ENCODE data around the gene PAQR3.

The PAQR3 gene

GRCh38 chr4:78949735-78950134 lies 10.5 kb upstream of the PAQR3 start:
- H3K4me3 ChIP-seq (ENCODE audit: low read length) = no peak overlapping the region
- no peaks in the 10 kb centered on the region for H3K27me3 ChIP-seq (replicated peaks; ENCODE audit: insufficient read depth, low read length)
- no peaks in the 10 kb centered on the region for H4K20me1 ChIP-seq (ENCODE audit: insufficient read depth, low read length)
- H3F3A ChIP-seq (ENCODE audit: insufficient read depth, low read length) = no peaks in the 10 kb centered on the region
- no peak for DNase-seq
- no peaks in the 10 kb centered on the region for H3K36me3 ChIP-seq (replicated peaks; ENCODE audit: insufficient read depth, low read length)
- no peaks in the 10 kb centered on the region for H3K9me2 ChIP-seq (replicated peaks; ENCODE audit: insufficient read depth, low read length)
- H3K9me3 ChIP-seq (replicated peaks; ENCODE audit: insufficient read depth, low read length) = no peaks in the 10 kb centered on the region
- H3K9ac ChIP-seq (ENCODE audit: low read length) = no peak overlapping the region
- TF ChIP-seq CTCF (IDR thresholded peaks at IDR 0.05; ENCODE audit: low read length) (no peak), EZH2 (optimal IDR thresholded peaks at IDR 0.05; ENCODE audit: low read depth, low read length) (no peak)
- H2AFZ ChIP-seq (ENCODE audit: low read length) = no peak overlapping the region
- no peaks in the 10 kb centered on the region for H3K4me1 ChIP-seq (ENCODE audit: low read length)
- no peak overlapping the region for H3K4me2 ChIP-seq (ENCODE audit: low read depth, low read length)
- H3K79me2 ChIP-seq (ENCODE audit: low read length) = no peaks in the 10 kb centered on the region
- H3K27ac ChIP-seq (ENCODE audit: low read length) = no peak overlapping the region

- Histone ChIP-seq H3K9ac (ENCODE audit: low read length) (no peak overlapping the region), H3K27me3 (replicated peaks; ENCODE audit: insufficient read depth, low read length) (no peaks in the 10 kb centered on the region), H3F3A (ENCODE audit: insufficient read depth, low read length) (no peaks in the 10 kb centered on the region), H3K9me3 (replicated peaks; ENCODE audit: insufficient read depth, low read length) (no peaks in the 10 kb centered on the region), H3K79me2 (ENCODE audit: low read length) (no peaks in the 10 kb centered on the region), H3K4me2 (ENCODE audit: low read depth, low read length) (no peak overlapping the region), H3K4me1 (ENCODE audit: low read length) (no peaks in the 10 kb centered on the region), H4K20me1 (ENCODE audit: insufficient read depth, low read length) (no peaks in the 10 kb centered on the region), H3K9me2 (replicated peaks; ENCODE audit: insufficient read depth, low read length) (no peaks in the 10 kb centered on the region), H3K27ac (ENCODE audit: low read length) (no peak overlapping the region), H3K4me3 (ENCODE audit: low read length) (no peak overlapping the region), H3K36me3 (replicated peaks; ENCODE audit: insufficient read depth, low read length) (no peaks in the 10 kb centered on the region), H2AFZ (ENCODE audit: low read length) (no peak overlapping the region)
- no peak for DNase-seq
- TF ChIP-seq EZH2 (optimal IDR thresholded peaks at IDR 0.05; ENCODE audit: low read depth, low read length) = no peak
- TF ChIP-seq CTCF (IDR thresholded peaks at IDR 0.05; ENCODE audit: low read length) = no peak
- no peak for TF ChIP-seq EZH2phosphoT487 (IDR thresholded peaks at IDR 0.05; ENCODE audit: low read length)
Measured at GRCh38 chr4:78945651-78946179, 6.5 kb upstream of the PAQR3 start.

- Histone ChIP-seq H3K27ac (ENCODE audit: low read length) (no peak overlapping the region), H3K4me3 (ENCODE audit: low read length) (no peak overlapping the region), H4K20me1 (ENCODE audit: insufficient read depth, low read length) (no peaks in the 10 kb centered on the region), H3K9me3 (replicated peaks; ENCODE audit: insufficient read depth, low read length) (no peaks in the 10 kb centered on the region), H3K36me3 (replicated peaks; ENCODE audit: insufficient read depth, low read length) (no peaks in the 10 kb centered on the region), H3K27me3 (replicated peaks; ENCODE audit: insufficient read depth, low read length) (no peaks in the 10 kb centered on the region), H3K9ac (ENCODE audit: low read length) (no peak overlapping the region), H3K4me2 (ENCODE audit: low read depth, low read length) (no peak overlapping the region), H3K4me1 (ENCODE audit: low read length) (no peaks in the 10 kb centered on the region), H2AFZ (ENCODE audit: low read length) (no peak overlapping the region), H3K79me2 (ENCODE audit: low read length) (no peaks in the 10 kb centered on the region), H3K9me2 (replicated peaks; ENCODE audit: insufficient read depth, low read length) (no peaks in the 10 kb centered on the region), H3F3A (ENCODE audit: insufficient read depth, low read length) (no peaks in the 10 kb centered on the region)
- no peak for DNase-seq
- TF ChIP-seq EZH2phosphoT487 (IDR thresholded peaks at IDR 0.05; ENCODE audit: low read length) = no peak
- TF ChIP-seq EZH2 (optimal IDR thresholded peaks at IDR 0.05; ENCODE audit: low read depth, low read length) = no peak
- TF ChIP-seq CTCF (IDR thresholded peaks at IDR 0.05; ENCODE audit: low read length) = no peak
Measured at GRCh38 chr4:78944381-78944780, 5.1 kb upstream of the PAQR3 start.

Data from MM.1S (cell line).